ENCODE data around the gene SLC16A9.

The SLC16A9 gene

GRCh38 chr10:59606551-59606961 lies 103.1 kb downstream of the SLC16A9 start:
- no peak overlapping the region for H2AFZ ChIP-seq (ENCODE audit: low read depth, low read length, severe bottlenecking)
- H4K20me1 ChIP-seq (ENCODE audit: low read depth, low read length) = no peaks in the 10 kb centered on the region
- no peaks in the 10 kb centered on the region for H3K9me2 ChIP-seq (replicated peaks; ENCODE audit: insufficient read depth, low read length)
- H3K27me3 ChIP-seq (ENCODE audit: low read length) = no peaks in the 10 kb centered on the region
- no peak overlapping the region for H3K4me2 ChIP-seq (ENCODE audit: low read depth, low read length, poor library complexity, severe bottlenecking)
- H3K79me2 ChIP-seq (ENCODE audit: insufficient read depth, low read length) = no peaks in the 10 kb centered on the region
- H3F3A ChIP-seq (ENCODE audit: insufficient read depth) = no peaks in the 10 kb centered on the region
- no peak overlapping the region for H3K4me3 ChIP-seq (ENCODE audit: insufficient read depth, low read length, poor library complexity, severe bottlenecking)
- no peaks in the 10 kb centered on the region for H3K9me3 ChIP-seq (ENCODE audit: insufficient read depth, low read length)
- no peak overlapping the region for H3K27ac ChIP-seq (ENCODE audit: low read depth, low read length)
- no peak for TF ChIP-seq CTCF (IDR thresholded peaks at IDR 0.05; ENCODE audit: insufficient read depth, low read length, poor library complexity, severe bottlenecking)
- no peak for TF ChIP-seq EZH2phosphoT487 (conservative IDR thresholded peaks at IDR 0.05; ENCODE audit: low read length)
- no peak overlapping the region for H3K9ac ChIP-seq (ENCODE audit: low read length)
- no peaks in the 10 kb centered on the region for H3K36me3 ChIP-seq (ENCODE audit: low read length)

GRCh38 chr10:59601985-59602384 lies 107.7 kb downstream of the SLC16A9 start:
- no peak overlapping the region for H2AFZ ChIP-seq (ENCODE audit: low read depth, low read length, severe bottlenecking)
- H4K20me1 ChIP-seq (ENCODE audit: low read depth, low read length) = no peaks in the 10 kb centered on the region
- no peak for TF ChIP-seq CTCF (IDR thresholded peaks at IDR 0.05; ENCODE audit: insufficient read depth, low read length, poor library complexity, severe bottlenecking)
- TF ChIP-seq EZH2phosphoT487 (conservative IDR thresholded peaks at IDR 0.05; ENCODE audit: low read length) = no peak
- H3K36me3 ChIP-seq (ENCODE audit: low read length) = no peaks in the 10 kb centered on the region
- H3K9me2 ChIP-seq (replicated peaks; ENCODE audit: insufficient read depth, low read length) = no peaks in the 10 kb centered on the region
- no peak overlapping the region for H3K4me2 ChIP-seq (ENCODE audit: low read depth, low read length, poor library complexity, severe bottlenecking)
- no peaks in the 10 kb centered on the region for H3K27me3 ChIP-seq (ENCODE audit: low read length)
- no peaks in the 10 kb centered on the region for H3K79me2 ChIP-seq (ENCODE audit: insufficient read depth, low read length)
- H3F3A ChIP-seq (ENCODE audit: insufficient read depth) = no peaks in the 10 kb centered on the region
- no peak overlapping the region for H3K27ac ChIP-seq (ENCODE audit: low read depth, low read length)
- no peaks in the 10 kb centered on the region for H3K9me3 ChIP-seq (ENCODE audit: insufficient read depth, low read length)
- H3K4me3 ChIP-seq (ENCODE audit: insufficient read depth, low read length, poor library complexity, severe bottlenecking) = no peak overlapping the region
- no peak overlapping the region for H3K9ac ChIP-seq (ENCODE audit: low read length)

Measured in SU-DHL-6 (cell line).